ENCODE data around the gene SIGLEC1.

Gene SIGLEC1

DNA sequence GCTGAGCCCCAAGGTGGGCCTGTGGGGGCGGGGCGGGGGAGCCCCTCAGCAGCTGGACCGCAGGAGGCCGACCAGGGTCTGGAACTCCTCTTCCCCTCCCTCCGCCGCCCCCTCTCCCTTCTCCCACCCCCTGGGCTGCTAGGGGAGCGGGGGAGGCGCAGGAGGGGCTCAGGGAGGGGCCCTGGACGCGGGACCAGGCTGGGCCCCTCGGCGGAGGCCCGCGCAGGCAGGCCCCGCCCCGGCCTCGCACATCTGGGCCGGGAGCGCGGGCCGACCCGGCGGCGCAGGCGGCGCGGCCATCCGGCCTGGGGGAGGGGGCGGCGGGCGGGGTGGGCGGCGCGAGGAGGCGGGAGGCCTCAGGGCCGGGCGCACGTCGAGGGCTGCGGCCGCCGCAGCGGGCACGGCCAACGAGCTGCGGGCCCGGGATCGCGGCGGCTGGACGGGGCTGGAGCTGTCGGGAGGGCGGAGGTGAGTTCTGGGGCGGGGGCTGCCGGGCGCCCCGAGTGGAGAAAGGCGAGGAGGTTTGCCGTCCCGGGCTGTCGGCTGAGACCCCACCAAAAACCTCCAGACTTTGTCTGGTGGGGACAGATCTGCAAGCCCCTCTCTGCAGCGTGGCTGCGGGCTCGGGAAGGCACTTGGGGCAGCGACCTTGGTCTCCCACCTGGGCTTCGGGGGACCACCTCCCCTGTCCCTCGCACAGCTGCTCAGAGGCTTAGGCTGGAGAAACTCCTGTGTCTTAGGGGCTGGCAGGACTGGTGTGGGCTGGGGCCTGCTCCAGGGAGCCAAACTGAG, 20.1 kb upstream of the SIGLEC1 start, which contains the start of gene HSPA12B:
TSS of gene HSPA12B (plus strand) at position 359 of the 792 bp plus-strand sequence. CDS start 5,990 bp downstream, outside the sequence.
- Histone ChIP-seq H3K36me3 (ENCODE audit: insufficient read depth, low read length) (no peaks in the 10 kb centered on the region), H3K79me2 (ENCODE audit: insufficient read depth, low read length) (no peaks in the 10 kb centered on the region), H3K4me2 (ENCODE audit: low read depth, low read length, poor library complexity, severe bottlenecking) (no peak within 1 kb of the TSS), H3K4me1 (ENCODE audit: insufficient read depth, low read length, poor library complexity, severe bottlenecking) (peaks cover 3% of the 10 kb centered on the region), H3K9me2 (replicated peaks; ENCODE audit: low read depth, low read length) (no peaks in the 10 kb centered on the region), H2AFZ (ENCODE audit: low read length) (no peak within 1 kb of the TSS), H3K4me3 (ENCODE audit: low read length, poor library complexity, severe bottlenecking) (no peak within 1 kb of the TSS), H3F3A (ENCODE audit: low read depth) (no peaks in the 10 kb centered on the region), H3K9ac (ENCODE audit: low read depth, low read length, poor library complexity, severe bottlenecking) (no peak within 1 kb of the TSS), H4K20me1 (ENCODE audit: insufficient read depth, low read length, poor library complexity, severe bottlenecking) (no peaks in the 10 kb centered on the region), H3K27me3 (ENCODE audit: insufficient read depth, low read length, poor library complexity, severe bottlenecking) (no peaks in the 10 kb centered on the region), H3K9me3 (ENCODE audit: insufficient read depth, low read depth, low read length) (no peaks in the 10 kb centered on the region)
- no peak for TF ChIP-seq EZH2phosphoT487 (IDR thresholded peaks at IDR 0.05; ENCODE audit: borderline replicate concordance)
- TF ChIP-seq, protein P1, sequence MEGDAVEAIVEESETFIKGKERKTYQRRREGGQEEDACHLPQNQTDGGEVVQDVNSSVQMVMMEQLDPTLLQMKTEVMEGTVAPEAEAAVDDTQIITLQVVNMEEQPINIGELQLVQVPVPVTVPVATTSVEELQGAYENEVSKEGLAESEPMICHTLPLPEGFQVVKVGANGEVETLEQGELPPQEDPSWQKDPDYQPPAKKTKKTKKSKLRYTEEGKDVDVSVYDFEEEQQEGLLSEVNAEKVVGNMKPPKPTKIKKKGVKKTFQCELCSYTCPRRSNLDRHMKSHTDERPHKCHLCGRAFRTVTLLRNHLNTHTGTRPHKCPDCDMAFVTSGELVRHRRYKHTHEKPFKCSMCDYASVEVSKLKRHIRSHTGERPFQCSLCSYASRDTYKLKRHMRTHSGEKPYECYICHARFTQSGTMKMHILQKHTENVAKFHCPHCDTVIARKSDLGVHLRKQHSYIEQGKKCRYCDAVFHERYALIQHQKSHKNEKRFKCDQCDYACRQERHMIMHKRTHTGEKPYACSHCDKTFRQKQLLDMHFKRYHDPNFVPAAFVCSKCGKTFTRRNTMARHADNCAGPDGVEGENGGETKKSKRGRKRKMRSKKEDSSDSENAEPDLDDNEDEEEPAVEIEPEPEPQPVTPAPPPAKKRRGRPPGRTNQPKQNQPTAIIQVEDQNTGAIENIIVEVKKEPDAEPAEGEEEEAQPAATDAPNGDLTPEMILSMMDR (conservative IDR thresholded peaks at IDR 0.05; ENCODE audit: low read length): no peak

DNA sequence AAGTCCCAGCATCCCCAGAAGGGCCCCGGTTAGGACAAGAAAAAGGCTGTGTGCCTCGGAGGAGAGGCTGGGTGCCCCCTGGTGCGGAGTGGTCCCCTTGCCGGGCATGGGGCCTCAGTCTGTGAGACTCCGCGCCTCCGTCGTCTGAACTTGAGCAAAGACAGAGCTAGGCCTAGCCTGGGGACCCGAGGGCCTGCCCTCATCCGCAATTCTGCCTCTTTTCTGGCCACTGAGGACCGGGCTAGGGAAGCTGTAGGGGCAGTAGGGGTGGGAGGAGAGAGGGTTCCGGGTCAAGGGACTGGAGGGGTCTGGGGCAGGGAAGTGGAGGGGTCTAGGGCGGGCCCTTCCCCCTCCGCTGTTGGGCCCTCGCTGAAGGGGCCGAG, 19.5 kb upstream of the SIGLEC1 start:
- Histone ChIP-seq H3K27me3 (ENCODE audit: insufficient read depth, low read length, poor library complexity, severe bottlenecking) (no peaks in the 10 kb centered on the region), H3K36me3 (ENCODE audit: insufficient read depth, low read length) (no peaks in the 10 kb centered on the region), H3K4me3 (ENCODE audit: low read length, poor library complexity, severe bottlenecking) (no peak overlapping the region), H3F3A (ENCODE audit: low read depth) (no peaks in the 10 kb centered on the region), H3K4me2 (ENCODE audit: low read depth, low read length, poor library complexity, severe bottlenecking) (no peak overlapping the region), H3K9me3 (ENCODE audit: insufficient read depth, low read depth, low read length) (no peaks in the 10 kb centered on the region), H2AFZ (ENCODE audit: low read length) (no peak overlapping the region), H3K4me1 (ENCODE audit: insufficient read depth, low read length, poor library complexity, severe bottlenecking) (peaks cover 3% of the 10 kb centered on the region), H3K9ac (ENCODE audit: low read depth, low read length, poor library complexity, severe bottlenecking) (no peak overlapping the region), H3K79me2 (ENCODE audit: insufficient read depth, low read length) (no peaks in the 10 kb centered on the region), H4K20me1 (ENCODE audit: insufficient read depth, low read length, poor library complexity, severe bottlenecking) (no peaks in the 10 kb centered on the region), H3K9me2 (replicated peaks; ENCODE audit: low read depth, low read length) (no peaks in the 10 kb centered on the region)
- TF ChIP-seq, protein P1 (conservative IDR thresholded peaks at IDR 0.05; ENCODE audit: low read length): no peak
- no peak for TF ChIP-seq EZH2phosphoT487 (IDR thresholded peaks at IDR 0.05; ENCODE audit: borderline replicate concordance)

- Histone ChIP-seq H3K9me2 (replicated peaks; ENCODE audit: low read depth, low read length) (no peaks in the 10 kb centered on the region), H3K4me1 (ENCODE audit: insufficient read depth, low read length, poor library complexity, severe bottlenecking) (peaks cover 3% of the 10 kb centered on the region), H3F3A (ENCODE audit: low read depth) (no peaks in the 10 kb centered on the region), H3K9me3 (ENCODE audit: insufficient read depth, low read depth, low read length) (no peaks in the 10 kb centered on the region), H3K4me3 (ENCODE audit: low read length, poor library complexity, severe bottlenecking) (no peak overlapping the region), H3K9ac (ENCODE audit: low read depth, low read length, poor library complexity, severe bottlenecking) (no peak overlapping the region), H3K79me2 (ENCODE audit: insufficient read depth, low read length) (no peaks in the 10 kb centered on the region), H3K27me3 (ENCODE audit: insufficient read depth, low read length, poor library complexity, severe bottlenecking) (no peaks in the 10 kb centered on the region), H4K20me1 (ENCODE audit: insufficient read depth, low read length, poor library complexity, severe bottlenecking) (no peaks in the 10 kb centered on the region), H3K36me3 (ENCODE audit: insufficient read depth, low read length) (no peaks in the 10 kb centered on the region), H2AFZ (ENCODE audit: low read length) (no peak overlapping the region), H3K4me2 (ENCODE audit: low read depth, low read length, poor library complexity, severe bottlenecking) (no peak overlapping the region)
- TF ChIP-seq, protein P1 (conservative IDR thresholded peaks at IDR 0.05; ENCODE audit: low read length): no peak
- no peak for TF ChIP-seq EZH2phosphoT487 (IDR thresholded peaks at IDR 0.05; ENCODE audit: borderline replicate concordance)
These were observed 18.6 kb upstream of the SIGLEC1 start for GRCh38 chr20:3730803-3731672.
